Activated CD8-positive, alpha-beta memory T cell treated with anti-CD3 and anti-CD28 coated beads, Interleukin-2, amount 10 ng/mL, durations not matched to agents 7 days and 5 days (primary cell): ENCODE results near the gene TRIM54. TPM values are rescaled to one million over a fixed set of nuclear protein-coding genes. Genes with fewer than 3 reads are reported as not detected.
"Not testable (repeated sequence)": the region's sequence is repeated elsewhere in the genome, so short reads cannot be mapped to it uniquely, and the experiment has no call there.

Experiments used
- ATAC-seq: fragments of 150-1000 bp; cut with Tn5 transposase; one replicate; pipeline ENCODE4 v1.10.0; 2021; ENCODE audit warnings: moderate library complexity
- CTCF ChIA-PET: fragments of 350-600 bp; sonication (Branson Sonifier 250); formaldehyde crosslinking; loops from one replicate; lab custom pipeline; 2021; ENCODE audit warnings: antibody characterized with exemption; lab: Charles Lee
- DNase-seq: peaks from one replicate; pipeline ENCODE4 v3.0.0-alpha.2; 2020
- H3K27ac Mint-ChIP-seq: one replicate; pipeline ENCODE4 v1.8.0; 2021; ENCODE audit warnings: mild to moderate bottlenecking, mixed read lengths
- H3K27me3 Mint-ChIP-seq: one replicate; pipeline ENCODE4 v1.8.0; 2021; ENCODE audit warnings: mixed read lengths
- H3K36me3 Mint-ChIP-seq: one replicate; pipeline ENCODE4 v1.8.0; 2021; ENCODE audit warnings: mild to moderate bottlenecking, mixed read lengths
- H3K4me1 Mint-ChIP-seq: one replicate; pipeline ENCODE4 v1.8.0; 2021; ENCODE audit warnings: mixed read lengths
- H3K4me3 Mint-ChIP-seq: one replicate; pipeline ENCODE4 v1.8.0; 2021; ENCODE audit warnings: mild to moderate bottlenecking, moderate library complexity, mixed read lengths
- H3K9me3 Mint-ChIP-seq: one replicate; pipeline ENCODE4 v1.8.0; 2022; ENCODE audit warnings: low read depth, mixed read lengths
- total RNA-seq, 2 experiments: library from RNA; stranded (reverse); gene quantifications; one replicate each; pipeline ENCODE4 v1.2.3, GENCODE V29; 2021

TRIM54 gene
- total RNA-seq, 2 experiments from 2014 or later = 0.28 TPM; not detected in 1

- CTCF ChIA-PET = interaction anchor here (1.1 to 6.4 kb wide), 7 partner anchors 9 to 416 kb away, joined by 3 to 65 read pairs (median 5); partner anchors contain the start of gene TRIM54
- Mint-ChIP-seq H3K4me3 (peak within 1 kb of the TSS; percentile 61), H3K36me3 (no peaks in the 10 kb centered on the region), H3K4me1 (peaks cover 22% of the 10 kb centered on the region), H3K9me3 (no peaks in the 10 kb centered on the region), H3K27ac (no peak within 1 kb of the TSS), H3K27me3 (peaks cover 44% of the 10 kb centered on the region)
- peak; percentile 82 for DNase-seq
- ATAC-seq = peak; percentile 89
Observed at GRCh38 chr2:27262379-27263286, 19.6 kb upstream of the TRIM54 start, which contains the start of gene SLC30A3. Gene SLC30A3, minus strand, starts transcription at chr2:27263047. Its CDS starts 141 bp downstream, at chr2:27262906.

- CTCF ChIA-PET = interaction anchor here (0.8 to 6.4 kb wide), 9 partner anchors 9 to 417 kb away, joined by 3 to 65 read pairs (median 5); partner anchors contain the start of gene TRIM54
- H3K27ac Mint-ChIP-seq = no peak overlapping the region
- ATAC-seq = no peak
- H3K4me1 Mint-ChIP-seq = peaks cover 22% of the 10 kb centered on the region
- no peak for DNase-seq
- H3K36me3 Mint-ChIP-seq = no peaks in the 10 kb centered on the region
- peak overlapping the region; percentile 61 for H3K4me3 Mint-ChIP-seq
- H3K27me3 Mint-ChIP-seq = peaks cover 42% of the 10 kb centered on the region
- no peaks in the 10 kb centered on the region for H3K9me3 Mint-ChIP-seq
Observed at GRCh38 chr2:27263287-27264252, 18.7 kb upstream of the TRIM54 start.

GRCh38 chr2:27264253-27264752, 17.9 kb upstream of the TRIM54 start:
- H3K27ac Mint-ChIP-seq = no peak overlapping the region
- H3K36me3 Mint-ChIP-seq = no peaks in the 10 kb centered on the region
- peak overlapping the region; percentile 61 for H3K4me3 Mint-ChIP-seq
- H3K27me3 Mint-ChIP-seq = peaks cover 42% of the 10 kb centered on the region
- DNase-seq (no peak), ATAC-seq (peak; percentile 24)
- CTCF ChIA-PET = interaction anchor here (0.8 to 6.4 kb wide), 9 partner anchors 9 to 305 kb away, joined by 3 to 65 read pairs (median 4); partner anchors contain the start of gene TRIM54
- H3K9me3 Mint-ChIP-seq = no peaks in the 10 kb centered on the region
- H3K4me1 Mint-ChIP-seq = peaks cover 22% of the 10 kb centered on the region

DNA sequence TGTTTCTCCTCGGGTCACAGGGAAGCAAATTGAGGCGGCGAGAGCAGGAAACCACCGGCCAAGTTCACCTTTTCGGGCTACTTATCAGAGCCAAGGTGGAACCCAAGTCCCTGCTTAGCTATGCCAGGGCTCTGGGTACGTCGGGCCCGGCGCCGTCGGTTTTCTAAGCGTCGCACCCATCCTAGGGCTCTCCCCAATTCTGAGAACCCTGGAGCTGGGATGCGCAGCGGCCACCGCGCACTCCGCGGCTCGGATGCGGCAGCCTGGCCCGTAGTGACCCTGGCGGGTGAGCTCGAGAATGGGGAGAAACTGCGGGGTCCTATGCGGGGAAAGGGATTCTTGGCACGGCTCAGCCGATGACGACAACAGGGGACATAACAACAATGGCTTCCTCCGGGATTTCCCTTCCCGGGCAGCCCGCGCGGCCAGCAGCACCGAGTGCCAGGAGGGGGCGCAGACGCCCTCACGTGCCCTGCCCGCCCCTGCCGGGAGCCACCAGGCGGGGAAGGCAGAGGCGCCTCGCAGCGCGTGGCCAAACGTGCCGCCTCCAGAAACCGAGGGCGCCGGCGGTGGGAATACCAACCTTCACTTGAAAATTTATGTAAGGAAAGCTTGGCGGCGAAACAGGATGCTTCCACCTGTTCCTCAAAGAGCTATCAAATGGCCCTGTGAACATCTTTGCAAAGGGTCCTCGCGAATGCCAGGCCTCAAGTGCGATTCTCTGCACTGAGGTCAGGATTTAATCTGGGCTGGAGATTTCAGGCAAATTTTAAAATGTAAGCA, 17.3 kb upstream of the TRIM54 start:
- CTCF ChIA-PET = interaction anchor here (1.0 to 6.4 kb wide), 10 partner anchors 9 to 306 kb away, joined by 3 to 65 read pairs (median 4); partner anchors contain the start of gene TRIM54
- Mint-ChIP-seq H3K9me3 (no peaks in the 10 kb centered on the region), H3K4me1 (peaks cover 22% of the 10 kb centered on the region), H3K4me3 (peak overlapping the region; percentile 19), H3K27me3 (peaks cover 45% of the 10 kb centered on the region), H3K36me3 (no peaks in the 10 kb centered on the region), H3K27ac (no peak overlapping the region)
- DNase-seq (peak; percentile 57), ATAC-seq (peak; percentile 14)

- Mint-ChIP-seq H3K9me3 (no peaks in the 10 kb centered on the region), H3K4me3 (no peak overlapping the region)
Observed at GRCh38 chr2:27265536-27265870, 16.7 kb upstream of the TRIM54 start.

GRCh38 chr2:27268296-27268695, 13.9 kb upstream of the TRIM54 start:
- DNase-seq, H3K9me3 Mint-ChIP-seq, ATAC-seq, H3K27ac Mint-ChIP-seq, H3K36me3 Mint-ChIP-seq, CTCF ChIA-PET, H3K4me3 Mint-ChIP-seq: not testable (repeated sequence)
- H3K27me3 Mint-ChIP-seq = peaks cover 28% of the 10 kb centered on the region
- peaks cover 20% of the 10 kb centered on the region for H3K4me1 Mint-ChIP-seq

More at GRCh38 chr2:27265536-27265870, 16.7 kb upstream of the TRIM54 start:
- H3K27me3 Mint-ChIP-seq = peaks cover 43% of the 10 kb centered on the region
- CTCF ChIA-PET = interaction anchor here (1.0 to 6.4 kb wide), 10 partner anchors 8 to 307 kb away, joined by 3 to 65 read pairs (median 4); partner anchors contain the start of gene TRIM54
- H3K27ac Mint-ChIP-seq = no peak overlapping the region
- H3K36me3 Mint-ChIP-seq = no peaks in the 10 kb centered on the region
- DNase-seq = no peak
- H3K4me1 Mint-ChIP-seq = peaks cover 22% of the 10 kb centered on the region
- no peak for ATAC-seq

- DNase-seq = no peak
- Mint-ChIP-seq H3K4me1 (peaks cover 8% of the 10 kb centered on the region), H3K27me3 (peaks cover 17% of the 10 kb centered on the region), H3K4me3 (no peak overlapping the region), H3K9me3 (no peaks in the 10 kb centered on the region), H3K36me3 (no peaks in the 10 kb centered on the region), H3K27ac (no peak overlapping the region)
- ATAC-seq = no peak
- CTCF ChIA-PET = interaction anchor here (1.8 to 3.2 kb wide), 2 partner anchors 10 to 32 kb away, joined by 12 to 19 read pairs; partner anchors contain the start of gene TRIM54
Observed at GRCh38 chr2:27270131-27270530, 12.1 kb upstream of the TRIM54 start.

DNA sequence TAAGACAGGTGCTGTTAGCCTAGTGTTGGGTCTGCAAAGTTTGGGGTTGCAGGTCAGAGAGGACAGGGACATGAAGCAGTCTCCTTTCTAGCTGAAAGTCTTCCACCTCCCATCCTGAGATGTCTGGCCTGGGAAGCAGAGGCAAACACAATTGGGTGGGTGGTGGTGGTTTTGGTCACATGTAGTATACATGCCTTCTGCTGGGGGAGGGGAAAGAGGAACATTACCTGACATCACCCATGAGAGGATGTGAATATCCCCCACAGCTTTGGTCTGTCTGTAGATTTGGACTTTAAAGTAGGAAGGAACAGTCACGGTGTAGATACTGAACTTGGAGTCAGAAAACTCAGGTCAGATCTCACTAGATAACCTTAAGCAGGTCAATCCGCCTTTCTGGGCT, 11.6 kb upstream of the TRIM54 start:
- CTCF ChIA-PET = interaction anchor here (1.8 to 3.2 kb wide), 2 partner anchors 10 to 32 kb away, joined by 12 to 19 read pairs; partner anchors contain the start of gene TRIM54
- ATAC-seq = no peak
- H3K9me3 Mint-ChIP-seq = no peaks in the 10 kb centered on the region
- DNase-seq = no peak
- no peak overlapping the region for H3K4me3 Mint-ChIP-seq
- no peak overlapping the region for H3K27ac Mint-ChIP-seq
- no peaks in the 10 kb centered on the region for H3K36me3 Mint-ChIP-seq
- H3K4me1 Mint-ChIP-seq = peaks cover 4% of the 10 kb centered on the region
- peaks cover 17% of the 10 kb centered on the region for H3K27me3 Mint-ChIP-seq

DNA sequence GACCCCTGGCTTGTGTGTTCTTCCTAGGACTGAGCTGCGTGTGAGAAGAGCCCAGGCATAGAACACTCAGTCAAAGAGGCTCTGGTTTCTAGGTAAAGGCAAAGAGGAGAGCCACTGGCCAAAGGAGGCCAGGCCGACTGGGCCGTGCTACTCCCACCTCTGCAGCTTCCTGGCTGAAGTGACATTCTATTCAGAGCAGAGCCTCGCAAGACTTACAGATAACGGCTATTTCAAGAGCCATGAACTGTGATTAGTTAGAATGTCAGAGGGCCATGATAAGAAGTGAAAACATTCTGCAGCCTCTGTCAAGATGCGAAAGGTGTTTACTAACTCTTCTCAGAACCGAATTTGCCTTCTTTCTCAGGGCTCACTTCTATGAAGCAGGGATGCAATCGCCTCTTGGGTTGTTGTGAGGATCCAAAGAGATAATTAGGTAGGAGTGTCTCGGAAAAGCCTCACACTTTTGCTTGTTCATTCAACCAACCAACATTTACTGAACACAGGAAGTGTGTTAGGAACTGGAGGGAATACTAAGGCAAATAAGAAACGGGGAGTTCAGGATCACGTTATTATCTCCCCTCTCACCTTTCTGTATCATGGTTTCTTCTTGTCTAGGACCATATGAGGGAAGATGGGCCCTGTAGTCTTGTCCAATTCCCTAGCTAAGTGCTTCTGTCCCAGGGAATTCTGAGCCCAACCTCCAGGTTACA, 10.4 kb upstream of the TRIM54 start:
- DNase-seq (no peak), ATAC-seq (no peak)
- Mint-ChIP-seq H3K4me3 (no peak overlapping the region), H3K36me3 (no peaks in the 10 kb centered on the region), H3K27me3 (peaks cover 20% of the 10 kb centered on the region), H3K4me1 (peaks cover 4% of the 10 kb centered on the region), H3K9me3 (no peaks in the 10 kb centered on the region), H3K27ac (no peak overlapping the region)
- CTCF ChIA-PET = interaction anchor here (0.6 to 3.2 kb wide), 8 partner anchors 9 to 173 kb away, joined by 3 to 19 read pairs (median 4); partner anchors contain the start of genes SLC30A3 and TRIM54

DNA sequence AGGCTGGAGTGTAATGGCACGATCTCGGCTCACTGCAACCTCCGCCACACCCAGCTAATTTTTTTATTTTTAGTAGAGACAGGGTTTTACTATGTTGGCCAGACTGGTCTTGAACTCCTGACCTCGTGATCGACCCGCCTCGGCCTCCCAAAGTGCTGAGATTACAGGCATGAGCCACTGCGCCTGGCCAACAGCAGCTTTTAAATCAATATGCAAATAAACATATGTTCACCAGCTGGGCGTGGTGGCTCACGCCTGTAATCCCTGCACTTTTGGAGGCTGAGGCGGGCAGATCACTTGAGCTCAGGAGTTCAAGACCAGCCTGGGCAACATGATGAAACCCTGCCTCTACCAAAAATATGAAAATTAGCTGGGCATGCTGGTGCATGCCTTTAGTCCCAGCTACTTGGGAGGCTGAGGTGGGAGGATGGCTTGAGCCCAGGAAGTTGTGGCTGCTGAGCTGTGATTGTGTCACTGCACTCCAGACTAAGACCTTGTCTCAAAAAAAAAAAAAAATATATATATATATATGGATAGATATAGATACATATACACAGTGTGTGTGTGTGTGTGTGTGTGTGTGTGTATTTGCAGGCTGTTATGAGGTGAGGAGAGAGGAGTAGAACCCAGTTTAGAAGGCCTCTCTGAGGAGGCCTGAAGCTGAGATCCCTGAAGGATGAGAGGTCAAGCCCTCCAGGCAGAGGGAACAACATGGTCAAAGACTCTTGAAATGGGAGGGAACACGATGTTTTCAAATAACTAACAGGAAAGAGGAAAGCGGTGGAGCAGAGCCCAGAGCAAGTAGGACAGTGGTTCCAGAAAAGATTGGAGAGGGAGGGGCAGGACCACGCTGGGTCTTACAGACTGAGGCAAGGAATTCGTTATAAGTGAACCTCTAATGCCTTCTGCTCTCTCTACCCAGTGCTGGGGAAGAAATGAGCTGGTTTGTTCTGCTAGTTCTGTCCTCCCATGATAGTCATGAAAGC, 9.4 kb upstream of the TRIM54 start:
- not testable (repeated sequence) for H3K4me1 Mint-ChIP-seq, H3K9me3 Mint-ChIP-seq, DNase-seq, ATAC-seq, H3K27ac Mint-ChIP-seq, H3K4me3 Mint-ChIP-seq, H3K36me3 Mint-ChIP-seq
- CTCF ChIA-PET = interaction anchor here (0.9 to 2.6 kb wide), 8 partner anchors 8 to 311 kb away, joined by 3 to 10 read pairs (median 4); partner anchors contain the start of genes SLC30A3 and TRIM54
- H3K27me3 Mint-ChIP-seq = peaks cover 26% of the 10 kb centered on the region
